Upper lobe of right lung (tissue), 1 donor: ENCODE data around the gene NGDN. TPM values are rescaled to one million over a fixed set of nuclear protein-coding genes. Genes with fewer than 3 reads are reported as not detected.

Source experiments
- ATAC-seq: fragments of 200-7000 bp; cut with Tn5 transposase; one replicate; pipeline ENCODE4 v1.9.1; 2020; ENCODE audit warnings: mild to moderate bottlenecking, moderate library complexity
- DNase-seq: peaks from one replicate; pipeline ENCODE4 v3.0.0-alpha.2; 2020
- H3K27ac ChIP-seq: fragments of 200-600 bp; one replicate; pipeline ENCODE4 v1.8.0; 2022
- H3K27me3 ChIP-seq: fragments of 200-600 bp; one replicate; pipeline ENCODE4 v1.8.0; 2022; ENCODE audit warnings: mild to moderate bottlenecking
- H3K36me3 ChIP-seq: fragments of 200-600 bp; one replicate; pipeline ENCODE4 v1.8.0; 2022
- H3K4me1 ChIP-seq: fragments of 200-600 bp; one replicate; pipeline ENCODE4 v1.8.0; 2022
- H3K4me3 ChIP-seq: fragments of 200-600 bp; one replicate; pipeline ENCODE4 v1.8.0; 2022; ENCODE audit warnings: mild to moderate bottlenecking
- H3K9me3 ChIP-seq: fragments of 200-600 bp; one replicate; pipeline ENCODE4 v1.8.0; 2022
- intact Hi-C: fragments of 100-400 bp; cut with DNase I; formaldehyde crosslinking; loops from one replicate; pipeline ENCODE4 v1.11.0; 2022
- total RNA-seq: library from RNA; stranded (reverse); fragmentation: NEBNext Ultra II Directional; extraction: Animal tissue kit (Norgen Biotek cat#: 25700); gene quantifications from one replicate; pipeline ENCODE4 v1.2.1, GENCODE V29; 2021
- TF ChIP-seq, protein P1 (sequence below): fragments of 200-600 bp; IDR thresholded peaks from one replicate; pipeline ENCODE4 v1.8.0; 2022; ENCODE audit warnings: antibody characterized with exemption
- donor health status: DM: no; HTN: yes; CAD: no; lungs with severe emphysema.

The NGDN gene
- total RNA-seq, 1 donor from 2014 or later, result 32.3 TPM

DNA sequence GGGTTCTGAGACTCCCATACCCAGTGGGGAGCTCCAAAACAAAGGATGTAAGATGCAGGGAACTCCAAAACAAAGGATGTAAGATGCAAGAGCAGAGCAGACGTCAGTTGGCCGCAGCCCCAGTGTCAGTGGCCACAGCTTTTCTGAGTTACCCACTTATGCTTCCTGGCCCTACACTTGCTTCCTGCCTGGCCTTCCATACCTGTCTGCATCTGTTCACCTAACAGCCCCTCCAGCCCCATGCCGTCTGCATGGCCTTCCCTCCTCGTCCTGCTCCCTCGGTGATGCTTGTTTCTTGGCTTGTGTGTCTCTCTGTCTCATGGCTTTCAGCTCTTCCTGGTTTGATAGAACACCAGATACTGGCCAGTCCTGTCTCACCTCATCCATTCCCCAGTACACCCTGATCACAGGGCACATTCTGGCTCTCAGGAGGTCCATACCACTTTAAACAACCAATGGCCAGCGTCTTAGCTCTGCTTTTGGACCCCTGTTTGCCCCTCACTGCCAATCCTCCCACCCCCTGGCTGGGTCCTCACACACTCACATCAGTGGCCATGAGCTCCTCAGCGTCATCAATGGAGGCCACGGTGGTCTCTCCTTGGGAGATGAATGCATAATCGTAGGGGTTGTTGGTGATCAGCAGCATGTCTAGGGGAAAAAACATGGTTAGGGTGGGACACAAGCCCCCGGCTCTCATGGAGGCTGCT lies 39.3 kb upstream of the NGDN start:
- DNase-seq (peak; percentile 22), ATAC-seq (no peak)
- Histone ChIP-seq H3K27ac (no peak overlapping the region), H3K4me1 (no peaks in the 10 kb centered on the region), H3K4me3 (no peak overlapping the region), H3K36me3 (no peaks in the 10 kb centered on the region), H3K27me3 (no peaks in the 10 kb centered on the region), H3K9me3 (no peaks in the 10 kb centered on the region)
- TF ChIP-seq, protein P1, sequence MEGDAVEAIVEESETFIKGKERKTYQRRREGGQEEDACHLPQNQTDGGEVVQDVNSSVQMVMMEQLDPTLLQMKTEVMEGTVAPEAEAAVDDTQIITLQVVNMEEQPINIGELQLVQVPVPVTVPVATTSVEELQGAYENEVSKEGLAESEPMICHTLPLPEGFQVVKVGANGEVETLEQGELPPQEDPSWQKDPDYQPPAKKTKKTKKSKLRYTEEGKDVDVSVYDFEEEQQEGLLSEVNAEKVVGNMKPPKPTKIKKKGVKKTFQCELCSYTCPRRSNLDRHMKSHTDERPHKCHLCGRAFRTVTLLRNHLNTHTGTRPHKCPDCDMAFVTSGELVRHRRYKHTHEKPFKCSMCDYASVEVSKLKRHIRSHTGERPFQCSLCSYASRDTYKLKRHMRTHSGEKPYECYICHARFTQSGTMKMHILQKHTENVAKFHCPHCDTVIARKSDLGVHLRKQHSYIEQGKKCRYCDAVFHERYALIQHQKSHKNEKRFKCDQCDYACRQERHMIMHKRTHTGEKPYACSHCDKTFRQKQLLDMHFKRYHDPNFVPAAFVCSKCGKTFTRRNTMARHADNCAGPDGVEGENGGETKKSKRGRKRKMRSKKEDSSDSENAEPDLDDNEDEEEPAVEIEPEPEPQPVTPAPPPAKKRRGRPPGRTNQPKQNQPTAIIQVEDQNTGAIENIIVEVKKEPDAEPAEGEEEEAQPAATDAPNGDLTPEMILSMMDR, result no peak
- intact Hi-C loops, result no loop called here

DNA sequence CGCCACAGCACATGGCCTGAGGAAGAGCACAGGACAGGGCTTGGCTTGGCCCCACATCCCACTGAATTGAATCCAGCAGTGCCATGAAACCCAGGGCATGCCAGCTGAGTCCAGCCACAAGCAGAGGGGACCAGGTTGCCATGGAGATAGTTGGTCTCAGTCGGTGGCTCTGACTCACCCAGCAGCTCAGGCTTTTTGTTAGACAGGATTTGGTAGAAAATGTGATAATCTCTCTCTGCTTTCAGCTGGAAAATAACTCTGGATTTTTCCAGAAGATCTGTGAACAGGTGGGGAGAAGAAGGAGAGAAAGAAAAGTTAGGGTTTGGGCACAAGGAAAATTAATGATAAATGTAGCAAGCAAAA lies 38.8 kb upstream of the NGDN start:
- DNase-seq, result peak; percentile 19
- TF ChIP-seq, protein P1, result no peak
- H3K27me3 ChIP-seq, result no peaks in the 10 kb centered on the region
- intact Hi-C loops, result no loop called here
- H3K4me3 ChIP-seq, result no peak overlapping the region
- no peaks in the 10 kb centered on the region for H3K4me1 ChIP-seq
- H3K36me3 ChIP-seq, result no peaks in the 10 kb centered on the region
- no peaks in the 10 kb centered on the region for H3K9me3 ChIP-seq
- no peak overlapping the region for H3K27ac ChIP-seq
- ATAC-seq, result no peak

DNA sequence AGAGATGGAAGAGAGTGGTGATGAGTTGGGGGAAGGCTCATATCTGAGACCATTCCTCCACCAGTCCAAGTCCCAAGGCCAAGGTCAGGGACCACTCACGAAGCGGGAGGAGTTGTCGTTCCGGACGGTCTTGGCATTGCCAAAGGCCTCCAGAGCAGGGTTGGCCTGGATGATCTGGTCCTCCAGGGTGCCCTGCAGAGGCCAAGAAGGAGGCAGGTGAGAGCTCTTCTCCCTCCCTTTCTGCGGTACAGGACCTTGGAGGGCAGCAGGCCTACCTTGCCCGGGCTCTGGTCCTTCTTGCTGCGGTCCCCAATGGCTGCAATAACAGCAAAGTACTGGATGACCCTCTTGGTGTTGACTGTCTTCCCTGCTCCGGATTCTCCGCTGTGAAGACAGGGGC lies 38.0 kb upstream of the NGDN start:
- Histone ChIP-seq H3K4me1 (no peaks in the 10 kb centered on the region), H3K27ac (no peak overlapping the region), H3K9me3 (no peaks in the 10 kb centered on the region), H3K4me3 (no peak overlapping the region), H3K27me3 (no peaks in the 10 kb centered on the region), H3K36me3 (no peaks in the 10 kb centered on the region)
- TF ChIP-seq, protein P1, result no peak
- ATAC-seq (no peak), DNase-seq (no peak)
- intact Hi-C loops, result no loop called here

DNA sequence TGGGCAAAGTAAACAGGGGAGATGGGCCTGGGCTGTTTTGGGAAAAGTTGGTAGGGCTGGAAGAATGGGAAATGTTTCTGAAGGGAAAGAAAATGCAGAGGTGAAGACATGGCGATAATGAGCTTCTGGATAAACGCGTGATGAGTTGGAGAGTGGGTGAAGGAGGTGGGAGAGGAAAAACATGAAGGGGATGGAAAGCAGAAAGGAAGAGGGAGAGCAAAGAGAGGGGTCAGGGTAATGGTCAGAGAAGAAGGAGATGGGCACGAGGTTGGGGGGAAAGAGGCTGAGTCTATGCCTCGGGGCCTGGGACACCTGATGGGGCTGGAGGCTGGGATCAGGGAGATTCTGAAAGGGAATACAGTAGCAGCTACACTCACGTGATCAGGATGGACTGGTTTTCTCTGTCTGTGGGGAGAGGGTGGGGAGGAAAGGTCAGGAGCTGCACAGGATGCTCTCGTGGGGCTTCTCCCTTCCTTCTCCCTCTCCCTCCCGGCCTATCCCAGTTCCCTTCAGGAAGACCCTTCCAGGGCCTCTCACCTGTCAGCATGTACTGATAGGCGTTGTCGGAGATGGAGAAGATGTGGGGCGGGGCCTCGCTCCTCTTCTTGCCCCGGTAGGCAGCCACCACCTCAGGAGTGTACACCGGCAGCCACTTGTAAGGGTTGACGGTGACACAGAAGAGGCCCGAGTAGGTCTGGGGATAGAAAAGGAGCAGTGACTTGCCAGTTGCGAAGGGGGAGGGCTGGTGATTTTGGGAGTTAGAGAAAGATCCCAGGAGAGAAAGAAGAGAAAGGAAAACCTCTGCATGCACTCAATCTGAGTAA lies 37.2 kb upstream of the NGDN start:
- H3K27me3 ChIP-seq, result no peaks in the 10 kb centered on the region
- intact Hi-C loops, result no loop called here
- TF ChIP-seq, protein P1, result no peak
- no peak overlapping the region for H3K27ac ChIP-seq
- ATAC-seq (no peak), DNase-seq (no peak)
- H3K4me3 ChIP-seq, result no peak overlapping the region
- H3K36me3 ChIP-seq, result no peaks in the 10 kb centered on the region
- H3K4me1 ChIP-seq, result no peaks in the 10 kb centered on the region
- no peaks in the 10 kb centered on the region for H3K9me3 ChIP-seq

DNA sequence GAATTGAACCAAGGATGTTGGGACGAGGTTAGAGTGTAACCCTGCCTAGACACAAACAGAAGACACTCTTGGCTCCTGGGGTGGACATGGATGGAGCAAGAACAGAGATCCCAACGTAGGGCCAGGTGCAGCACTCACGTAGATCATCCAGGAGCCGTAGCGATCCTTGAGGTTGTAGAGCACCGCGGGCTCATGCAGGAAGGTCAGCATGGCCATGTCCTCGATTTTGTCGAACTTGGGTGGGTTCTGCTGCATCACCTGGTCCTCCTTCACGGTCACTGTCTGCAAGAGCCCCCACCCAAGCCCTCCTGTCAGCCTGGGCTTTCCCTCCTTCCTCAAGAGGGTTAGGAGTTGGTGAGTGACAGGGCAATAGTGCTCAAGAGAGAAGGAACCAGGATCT lies 36.6 kb upstream of the NGDN start:
- H3K4me1 ChIP-seq, result no peaks in the 10 kb centered on the region
- no peaks in the 10 kb centered on the region for H3K36me3 ChIP-seq
- TF ChIP-seq, protein P1, result no peak
- ATAC-seq (no peak), DNase-seq (no peak)
- H3K27ac ChIP-seq, result no peak overlapping the region
- H3K9me3 ChIP-seq, result no peaks in the 10 kb centered on the region
- H3K4me3 ChIP-seq, result no peak overlapping the region
- H3K27me3 ChIP-seq, result no peaks in the 10 kb centered on the region
- intact Hi-C loops, result no loop called here
